Body of pancreas (tissue), 4 donors: ENCODE measurements around the gene TEAD1. TPM values are rescaled to one million over a fixed set of nuclear protein-coding genes. Genes with fewer than 3 reads are reported as not detected.

Source experiments
- ATAC-seq: fragments of 150-250 bp; one replicate; pipeline ENCODE4 v1.9.1; 2016
- DNase-seq, 4 donors: peaks; one replicate each; pipeline ENCODE4 v3.0.0-alpha.2; 2019
- H3K27ac ChIP-seq, 4 donors: fragments of 200-600 bp; sonication (generic); 1 replicate in 3 of 4; 2 replicates in 1 of 4; pipeline versions ENCODE4 v1.5.1 to v1.6.1; 2016 to 2019; ENCODE audit warnings: mild to moderate bottlenecking in 1 of 4, mixed read lengths in 1 of 4, moderate library complexity in 1 of 4
- H3K27me3 ChIP-seq, 2 donors: fragments of 200-600 bp; sonication (generic); one replicate each; pipeline ENCODE4 v1.6.0; 2016; ENCODE audit warnings: mild to moderate bottlenecking in 1 of 2
- H3K36me3 ChIP-seq, 2 donors: fragments of 200-600 bp; sonication (generic); replicated peaks in 1 of 2; 2 replicates each; pipeline ENCODE4 v1.5.1; 2016; ENCODE audit warnings: low read depth in 2 of 2; ENCODE audit not compliant: insufficient read depth in 1 of 2
- H3K4me1 ChIP-seq: fragments of 200-600 bp; sonication (generic); one replicate; pipeline ENCODE4 v1.6.0; 2016
- H3K4me3 ChIP-seq, 2 donors: fragments of 200-600 bp; sonication (generic); 1 replicate in 1 of 2; 2 replicates in 1 of 2; pipeline ENCODE4 v1.5.1; 2016 to 2019
- H3K9me3 ChIP-seq, 3 donors: fragments of 200-600 bp; sonication (generic); 1 replicate in 2 of 3; 2 replicates in 1 of 3; pipeline ENCODE4 v1.5.1; 2016
- POLR2A ChIP-seq, 3 donors: fragments of 450-650 bp; IDR thresholded peaks; one replicate each; pipeline ENCODE4 v1.6.1; 2016; ENCODE audit warnings: antibody characterized with exemption in 3 of 3, mild to moderate bottlenecking in 2 of 3
- WGBS, 2 donors: methylation state at CpG; one replicate each; pipeline ENCODE4 v1.1.5; 2017; 5-methylcytosine and 5-hydroxymethylcytosine counted together
- intact Hi-C: fragments of 100-400 bp; cut with DNase I; formaldehyde crosslinking; loops from one replicate; pipeline ENCODE4 v1.15.1; 2023
- total RNA-seq, 2 donors: library from RNA; depleted of rRNA; stranded (reverse); fragments of >200 nt; gene quantifications; one replicate each; pipeline ENCODE4 v1.1.0, GENCODE V29; 2016
- TF ChIP-seq, protein P1 (sequence below), 7 experiments: fragments of 450-650 bp in 4 of 7; fragments of 200-600 bp in 3 of 7; sonication (generic) in 3 of 7; IDR thresholded peaks; one replicate each; pipeline ENCODE4 v1.5.1; 2016 to 2019; ENCODE audit warnings: antibody characterized with exemption in 7 of 7

TEAD1 gene
- total RNA-seq, 2 donors from 2014 or later = 36.9 to 55.0 TPM

- peaks cover 0 to 2% of the 10 kb centered on the region in 2 donors for H3K36me3 ChIP-seq
- H3K27ac ChIP-seq = no peak overlapping the region
- TF ChIP-seq, protein P1, sequence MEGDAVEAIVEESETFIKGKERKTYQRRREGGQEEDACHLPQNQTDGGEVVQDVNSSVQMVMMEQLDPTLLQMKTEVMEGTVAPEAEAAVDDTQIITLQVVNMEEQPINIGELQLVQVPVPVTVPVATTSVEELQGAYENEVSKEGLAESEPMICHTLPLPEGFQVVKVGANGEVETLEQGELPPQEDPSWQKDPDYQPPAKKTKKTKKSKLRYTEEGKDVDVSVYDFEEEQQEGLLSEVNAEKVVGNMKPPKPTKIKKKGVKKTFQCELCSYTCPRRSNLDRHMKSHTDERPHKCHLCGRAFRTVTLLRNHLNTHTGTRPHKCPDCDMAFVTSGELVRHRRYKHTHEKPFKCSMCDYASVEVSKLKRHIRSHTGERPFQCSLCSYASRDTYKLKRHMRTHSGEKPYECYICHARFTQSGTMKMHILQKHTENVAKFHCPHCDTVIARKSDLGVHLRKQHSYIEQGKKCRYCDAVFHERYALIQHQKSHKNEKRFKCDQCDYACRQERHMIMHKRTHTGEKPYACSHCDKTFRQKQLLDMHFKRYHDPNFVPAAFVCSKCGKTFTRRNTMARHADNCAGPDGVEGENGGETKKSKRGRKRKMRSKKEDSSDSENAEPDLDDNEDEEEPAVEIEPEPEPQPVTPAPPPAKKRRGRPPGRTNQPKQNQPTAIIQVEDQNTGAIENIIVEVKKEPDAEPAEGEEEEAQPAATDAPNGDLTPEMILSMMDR (IDR thresholded peaks at IDR 0.05) = no peak
- TF ChIP-seq POLR2A (IDR thresholded peaks at IDR 0.05) = no peak
- DNase-seq (no peak), ATAC-seq (no peak)
- 86 to 91% methylated on average over 6 of the region's 6 CpGs for WGBS, 2 donors
- no peaks in the 10 kb centered on the region for H3K27me3 ChIP-seq
- intact Hi-C loops = no loop called here
- H3K4me1 ChIP-seq = peaks cover 10% of the 10 kb centered on the region
- no peaks in the 10 kb centered on the region for H3K9me3 ChIP-seq
- no peak overlapping the region for H3K4me3 ChIP-seq
These were observed 228.7 kb downstream of the TEAD1 start for GRCh38 chr11:12902791-12903486.

- Histone ChIP-seq H3K36me3 (peaks cover 0 to 2% of the 10 kb centered on the region in 2 donors), H3K4me3 (no peak overlapping the region), H3K27me3 (no peaks in the 10 kb centered on the region), H3K27ac (no peak overlapping the region), H3K4me1 (peaks cover 6% of the 10 kb centered on the region), H3K9me3 (no peaks in the 10 kb centered on the region)
- TF ChIP-seq POLR2A (IDR thresholded peaks at IDR 0.05) = no peak
- TF ChIP-seq, protein P1 (IDR thresholded peaks at IDR 0.05) = no peak
- DNase-seq (no peak), ATAC-seq (no peak)
- 87 to 90% methylated on average over 4 of the region's 4 CpGs for WGBS, 2 donors
- intact Hi-C loops = no loop called here
These were observed 231.2 kb downstream of the TEAD1 start for GRCh38 chr11:12905435-12905834.

DNA sequence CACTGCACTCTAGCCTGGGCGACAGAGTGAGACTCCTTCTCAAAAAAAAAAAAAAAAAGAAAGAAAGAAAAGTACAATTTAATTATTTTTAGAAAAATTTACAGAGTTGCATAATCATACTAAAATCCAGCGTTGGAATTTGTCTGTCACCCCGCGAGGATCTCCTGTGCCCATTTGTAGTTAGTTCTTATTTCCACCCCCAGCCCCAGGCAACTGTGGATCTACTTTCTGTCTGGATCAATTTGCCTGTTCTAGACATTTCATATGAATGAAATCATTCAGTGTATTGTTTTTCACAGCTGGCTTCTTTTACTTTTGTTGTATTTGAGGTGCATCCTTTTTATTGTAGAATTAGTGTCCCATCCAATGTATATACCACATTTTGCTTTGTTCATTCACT is 232.3 kb downstream of the TEAD1 start:
- 92 to 98% methylated on average over 4 of the region's 4 CpGs for WGBS, 2 donors
- ATAC-seq (no peak), DNase-seq (no peak)
- Histone ChIP-seq H3K27me3 (no peaks in the 10 kb centered on the region), H3K9me3 (no peaks in the 10 kb centered on the region), H3K4me3 (no peak overlapping the region), H3K27ac (no peak overlapping the region), H3K36me3 (peaks cover 0 to 2% of the 10 kb centered on the region in 2 donors), H3K4me1 (no peaks in the 10 kb centered on the region)
- intact Hi-C loops = no loop called here
- no peak for TF ChIP-seq POLR2A (IDR thresholded peaks at IDR 0.05)
- TF ChIP-seq, protein P1 (IDR thresholded peaks at IDR 0.05) = no peak

GRCh38 chr11:12909879-12910278 is 235.7 kb downstream of the TEAD1 start:
- 77 to 81% methylated on average over 2 of the region's 2 CpGs for WGBS, 2 donors
- H3K9me3 ChIP-seq = no peaks in the 10 kb centered on the region

More at GRCh38 chr11:12909879-12910278, 235.7 kb downstream of the TEAD1 start:
- Histone ChIP-seq H3K27ac (no peak overlapping the region), H3K36me3 (no peaks in the 10 kb centered on the region), H3K27me3 (no peaks in the 10 kb centered on the region), H3K4me3 (no peak overlapping the region), H3K4me1 (peaks cover 7% of the 10 kb centered on the region)
- ATAC-seq (no peak), DNase-seq (no peak)
- no peak for TF ChIP-seq POLR2A (IDR thresholded peaks at IDR 0.05)
- TF ChIP-seq, protein P1 (IDR thresholded peaks at IDR 0.05) = no peak
- intact Hi-C loops = no loop called here
